GM12878 (cell line): Measurements from ENCODE around the gene MED19. TPM values are rescaled to one million over a fixed set of nuclear protein-coding genes. Genes with fewer than 3 reads are reported as not detected.

Experiments
- CUX1 ChIP-seq: IDR thresholded peaks from 2 replicates; pipeline ENCODE4 v1.6.1; 2012; ENCODE audit warnings: improper control_type of control experiment, low read depth, low read length; ENCODE audit not compliant: insufficient replicate concordance
- IKZF1 ChIP-seq: fragments of 450-650 bp; conservative IDR thresholded peaks from 2 replicates; pipeline ENCODE4 v1.6.1; 2017; ENCODE audit warnings: antibody characterized with exemption, mild to moderate bottlenecking
- IKZF2 ChIP-seq, 2 experiments: fragments of 450-650 bp; IDR thresholded peaks; 2 replicates each; pipeline ENCODE4 v1.6.1; 2017; ENCODE audit warnings: mild to moderate bottlenecking in 2 of 2, moderate library complexity in 2 of 2
- JUND ChIP-seq: IDR thresholded peaks from 2 replicates; pipeline ENCODE4 v1.6.1; 2012; ENCODE audit warnings: low read depth, mild to moderate bottlenecking, low read length, improper control_type of control experiment, moderate library complexity
- KAT2A ChIP-seq: conservative IDR thresholded peaks from 2 replicates; pipeline ENCODE4 v1.6.1; 2011; ENCODE audit warnings: low read depth, low read length; ENCODE audit not compliant: control insufficient read depth
- MLLT1 ChIP-seq: fragments of 450-650 bp; IDR thresholded peaks from 2 replicates; pipeline ENCODE4 v1.6.1; 2016; ENCODE audit warnings: mild to moderate bottlenecking
- MTA2 ChIP-seq: fragments of 450-650 bp; IDR thresholded peaks from 2 replicates; pipeline ENCODE4 v1.6.1; 2016; ENCODE audit warnings: low read depth, mild to moderate bottlenecking, moderate library complexity
- MYC ChIP-seq: IDR thresholded peaks from 2 replicates; pipeline ENCODE4 v1.6.1; 2011; ENCODE audit warnings: mild to moderate bottlenecking, low read length, moderate library complexity, inconsistent platforms; ENCODE audit not compliant: insufficient read depth, insufficient replicate concordance, insufficient read length, severe bottlenecking
- NR2C2 ChIP-seq: IDR thresholded peaks from 2 replicates; pipeline ENCODE4 v1.6.1; 2011; ENCODE audit warnings: borderline replicate concordance, low read depth; ENCODE audit not compliant: control insufficient read depth, insufficient read length
- POLR2A ChIP-seq: IDR thresholded peaks from 2 replicates; pipeline ENCODE4 v1.6.1; 2011; ENCODE audit warnings: low read depth, mild to moderate bottlenecking, low read length
- POLR2AphosphoS2 ChIP-seq: IDR thresholded peaks from 2 replicates; pipeline ENCODE4 v1.6.1; 2011; ENCODE audit warnings: low read depth, mild to moderate bottlenecking, low read length, improper control_type of control experiment, moderate library complexity
- SUZ12 ChIP-seq: fragments of 200-600 bp; sonication (generic); IDR thresholded peaks from one replicate; pipeline ENCODE4 v1.6.1; 2018; ENCODE audit warnings: antibody characterized with exemption, mild to moderate bottlenecking; ENCODE audit not compliant: unreplicated experiment
- TARDBP ChIP-seq: IDR thresholded peaks from 2 replicates; pipeline ENCODE4 v1.6.1; 2016; ENCODE audit warnings: borderline replicate concordance
- USF2 ChIP-seq: IDR thresholded peaks from 2 replicates; pipeline ENCODE4 v1.6.1; 2011; ENCODE audit warnings: low read depth, low read length, improper control_type of control experiment, borderline replicate concordance
- WRNIP1 ChIP-seq: IDR thresholded peaks from 2 replicates; pipeline ENCODE4 v1.6.1; 2011; ENCODE audit warnings: low read depth, low read length, improper control_type of control experiment, borderline replicate concordance
- YY1 ChIP-seq: IDR thresholded peaks from 2 replicates; pipeline ENCODE4 v1.6.1; 2011; ENCODE audit warnings: low read depth, mild to moderate bottlenecking, low read length
- ZBED1 ChIP-seq: IDR thresholded peaks from 2 replicates; pipeline ENCODE4 v1.6.1; 2016; ENCODE audit warnings: borderline replicate concordance
- ZNF384 ChIP-seq: IDR thresholded peaks from 2 replicates; pipeline ENCODE4 v1.6.1; 2012; ENCODE audit warnings: low read depth, mild to moderate bottlenecking, low read length, improper control_type of control experiment, borderline replicate concordance
- polyA plus RNA-seq, 11 experiments: library from polyadenylated mRNA; depleted of rRNA in 4 of 11; unstranded in 6 of 11; stranded (reverse) in 5 of 11; fragments of >200 nt; fragmentation: Nextera tagmentation in 4 of 11; fragmentation: Illumina TruSeq in 1 of 11; extraction: Ambion mirVana in 4 of 11; extraction: Trizol in 1 of 11; gene quantifications; 1 replicate in 1 of 11; 2 replicates in 10 of 11; pipeline versions ENCODE4 v1.2.1 to v1.2.3, GENCODE V29; 2011 to 2016; ENCODE audit warnings: inconsistent platforms in 2 of 11, missing spikeins in 2 of 11, low read depth in 1 of 11
- total RNA-seq, 4 experiments: library from RNA; depleted of rRNA in 3 of 4; stranded (reverse); fragments of >200 nt in 3 of 4; fragmentation: Illumina TruSeq in 1 of 4; extraction: Trizol in 1 of 4; gene quantifications; 2 replicates each; pipeline versions ENCODE4 v1.2.1 to v1.2.3, GENCODE V29; 2013 to 2021
- TF ChIP-seq, protein P1 (sequence below): fragments of 450-650 bp; IDR thresholded peaks from 2 replicates; pipeline ENCODE4 v1.6.1; 2016; ENCODE audit warnings: mild to moderate bottlenecking

The MED19 gene
- total and polyA plus RNA-seq, 10 of the 15 experiments (the other 5 are each of a cell fraction or from before 2014, with no cell fraction given), result 4.9 to 28.2 (median 17.3) TPM

GRCh38 chr11:57712256-57713150 lies 488 bp upstream of the MED19 start, which contains the start of gene TMX2 (continued):
- TF ChIP-seq POLR2AphosphoS2 (no peak), MLLT1 (peak; percentile 42), USF2 (no peak), CUX1 (no peak), JUND (no peak), MYC (peak; percentile 66), ZNF384 (peak; percentile 73), IKZF1 (peak; percentile 71), KAT2A (no peak), YY1 (peak; percentile 97), NR2C2 (no peak), POLR2A (peak; percentile 96), MTA2 (peak; percentile 91), ZBED1 (no peak), IKZF2 (IDR thresholded peaks at IDR 0.05) (no peak), SUZ12 (no peak), TARDBP (no peak), WRNIP1 (no peak)
- TF ChIP-seq, protein P1, sequence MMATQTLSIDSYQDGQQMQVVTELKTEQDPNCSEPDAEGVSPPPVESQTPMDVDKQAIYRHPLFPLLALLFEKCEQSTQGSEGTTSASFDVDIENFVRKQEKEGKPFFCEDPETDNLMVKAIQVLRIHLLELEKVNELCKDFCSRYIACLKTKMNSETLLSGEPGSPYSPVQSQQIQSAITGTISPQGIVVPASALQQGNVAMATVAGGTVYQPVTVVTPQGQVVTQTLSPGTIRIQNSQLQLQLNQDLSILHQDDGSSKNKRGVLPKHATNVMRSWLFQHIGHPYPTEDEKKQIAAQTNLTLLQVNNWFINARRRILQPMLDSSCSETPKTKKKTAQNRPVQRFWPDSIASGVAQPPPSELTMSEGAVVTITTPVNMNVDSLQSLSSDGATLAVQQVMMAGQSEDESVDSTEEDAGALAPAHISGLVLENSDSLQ, result peak; percentile 99
